ENCODE measurements around the gene GLA.
A peak's percentile ranks its signal among the peaks of the same experiment; 100 is the strongest.

GLA gene

GRCh38 chrX:101357166-101357795 lies 50.4 kb downstream of the GLA start:
- Histone ChIP-seq H3K4me1 (ENCODE audit: control insufficient read depth, insufficient read depth, low read length) (no peaks in the 10 kb centered on the region), H3K9ac (ENCODE audit: low read length in 2 of 2) (no peak overlapping the region), H3K4me3 (ENCODE audit: low read length in 2 of 2) (no peak overlapping the region), H3K27me3 (ENCODE audit: control insufficient read depth in 1 of 2, insufficient read depth in 2 of 2, low read length in 2 of 2) (peaks cover 0 to 20% of the 10 kb centered on the region in 2 donors), H3K27ac (ENCODE audit: low read length) (no peak overlapping the region), H3K36me3 (ENCODE audit: control insufficient read depth in 2 of 2, insufficient read depth in 2 of 2, low read length in 2 of 2) (no peaks in the 10 kb centered on the region), H3K9me3 (ENCODE audit: control insufficient read depth in 2 of 2, low read length in 2 of 2) (no peaks in the 10 kb centered on the region)

GRCh38 chrX:101349193-101349562 lies 58.5 kb downstream of the GLA start:
- no peaks in the 10 kb centered on the region for H3K27me3 ChIP-seq (ENCODE audit: control insufficient read depth in 1 of 2, insufficient read depth in 2 of 2, low read length in 2 of 2)
- peaks cover 0 to 2% of the 10 kb centered on the region in 2 donors for H3K36me3 ChIP-seq (ENCODE audit: control insufficient read depth in 2 of 2, insufficient read depth in 2 of 2, low read length in 2 of 2)
- peak overlapping the region; percentile 78 to 82 for H3K4me3 ChIP-seq (ENCODE audit: low read length in 2 of 2)
- peak overlapping the region; percentile 72 to 73 for H3K9ac ChIP-seq (ENCODE audit: low read length in 2 of 2)
- H3K27ac ChIP-seq (ENCODE audit: low read length), result no peak overlapping the region
- no peaks in the 10 kb centered on the region for H3K4me1 ChIP-seq (ENCODE audit: control insufficient read depth, insufficient read depth, low read length)
- no peaks in the 10 kb centered on the region for H3K9me3 ChIP-seq (ENCODE audit: control insufficient read depth in 2 of 2, low read length in 2 of 2)

- no peaks in the 10 kb centered on the region for H3K4me1 ChIP-seq (ENCODE audit: control insufficient read depth, insufficient read depth, low read length)
- H3K9ac ChIP-seq (ENCODE audit: low read length in 2 of 2), result peak within 1 kb of the TSS; percentile 72 to 73
- H3K4me3 ChIP-seq (ENCODE audit: low read length in 2 of 2), result peak within 1 kb of the TSS; percentile 78 to 82
- H3K27me3 ChIP-seq (ENCODE audit: control insufficient read depth in 1 of 2, insufficient read depth in 2 of 2, low read length in 2 of 2), result no peaks in the 10 kb centered on the region
- H3K36me3 ChIP-seq (ENCODE audit: control insufficient read depth in 2 of 2, insufficient read depth in 2 of 2, low read length in 2 of 2), result peaks cover 0 to 2% of the 10 kb centered on the region in 2 donors
- peak within 1 kb of the TSS; percentile 71 for H3K27ac ChIP-seq (ENCODE audit: low read length)
- no peaks in the 10 kb centered on the region for H3K9me3 ChIP-seq (ENCODE audit: control insufficient read depth in 2 of 2, low read length in 2 of 2)
Measured at GRCh38 chrX:101348452-101349192, 59.1 kb downstream of the GLA start, which contains the start of gene TIMM8A. Gene TIMM8A, minus strand, starts transcription at chrX:101348742. Its CDS starts 78 bp downstream, at chrX:101348664.

GRCh38 chrX:101347859-101348451 lies 59.8 kb downstream of the GLA start:
- Histone ChIP-seq H3K27ac (ENCODE audit: low read length) (no peak overlapping the region), H3K36me3 (ENCODE audit: control insufficient read depth in 2 of 2, insufficient read depth in 2 of 2, low read length in 2 of 2) (peaks cover 0 to 2% of the 10 kb centered on the region in 2 donors), H3K9me3 (ENCODE audit: control insufficient read depth in 2 of 2, low read length in 2 of 2) (no peaks in the 10 kb centered on the region), H3K9ac (ENCODE audit: low read length in 2 of 2) (peak overlapping the region; percentile 60 to 72), H3K4me1 (ENCODE audit: control insufficient read depth, insufficient read depth, low read length) (no peaks in the 10 kb centered on the region), H3K27me3 (ENCODE audit: control insufficient read depth in 1 of 2, insufficient read depth in 2 of 2, low read length in 2 of 2) (no peaks in the 10 kb centered on the region), H3K4me3 (ENCODE audit: low read length in 2 of 2) (peak overlapping the region; percentile 78 to 82)
